ENCODE results near the gene GRIN1.

GRCh38 chr9:137172901-137173795 is 34.2 kb downstream of the GRIN1 start:
- TF ChIP-seq TARDBP (CRISPR knock-in tag; IDR thresholded peaks at IDR 0.05) = no peak
- no peak for TF ChIP-seq EP300 (IDR thresholded peaks at IDR 0.05; ENCODE audit: low read depth in 2 of 2, low read length in 2 of 2)
- TF ChIP-seq EP300 (CRISPR knock-in tag; IDR thresholded peaks at IDR 0.05; ENCODE audit: borderline replicate concordance) = no peak
- no peak for TF ChIP-seq NFIB (CRISPR knock-in tag; IDR thresholded peaks at IDR 0.05; ENCODE audit: borderline replicate concordance)
- TF ChIP-seq, protein P1, sequence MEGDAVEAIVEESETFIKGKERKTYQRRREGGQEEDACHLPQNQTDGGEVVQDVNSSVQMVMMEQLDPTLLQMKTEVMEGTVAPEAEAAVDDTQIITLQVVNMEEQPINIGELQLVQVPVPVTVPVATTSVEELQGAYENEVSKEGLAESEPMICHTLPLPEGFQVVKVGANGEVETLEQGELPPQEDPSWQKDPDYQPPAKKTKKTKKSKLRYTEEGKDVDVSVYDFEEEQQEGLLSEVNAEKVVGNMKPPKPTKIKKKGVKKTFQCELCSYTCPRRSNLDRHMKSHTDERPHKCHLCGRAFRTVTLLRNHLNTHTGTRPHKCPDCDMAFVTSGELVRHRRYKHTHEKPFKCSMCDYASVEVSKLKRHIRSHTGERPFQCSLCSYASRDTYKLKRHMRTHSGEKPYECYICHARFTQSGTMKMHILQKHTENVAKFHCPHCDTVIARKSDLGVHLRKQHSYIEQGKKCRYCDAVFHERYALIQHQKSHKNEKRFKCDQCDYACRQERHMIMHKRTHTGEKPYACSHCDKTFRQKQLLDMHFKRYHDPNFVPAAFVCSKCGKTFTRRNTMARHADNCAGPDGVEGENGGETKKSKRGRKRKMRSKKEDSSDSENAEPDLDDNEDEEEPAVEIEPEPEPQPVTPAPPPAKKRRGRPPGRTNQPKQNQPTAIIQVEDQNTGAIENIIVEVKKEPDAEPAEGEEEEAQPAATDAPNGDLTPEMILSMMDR (CRISPR knock-in tag; IDR thresholded peaks at IDR 0.05) = no peak
- no peak for TF ChIP-seq ATF2 (CRISPR knock-in tag; IDR thresholded peaks at IDR 0.05)
- TF ChIP-seq ZBTB10 (CRISPR knock-in tag; IDR thresholded peaks at IDR 0.05; ENCODE audit: borderline replicate concordance) = no peak
- TF ChIP-seq SIN3A (IDR thresholded peaks at IDR 0.05; ENCODE audit: borderline replicate concordance, low read depth, low read length) = no peak
- TF ChIP-seq, protein P2, sequence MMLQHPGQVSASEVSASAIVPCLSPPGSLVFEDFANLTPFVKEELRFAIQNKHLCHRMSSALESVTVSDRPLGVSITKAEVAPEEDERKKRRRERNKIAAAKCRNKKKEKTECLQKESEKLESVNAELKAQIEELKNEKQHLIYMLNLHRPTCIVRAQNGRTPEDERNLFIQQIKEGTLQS (CRISPR knock-in tag; IDR thresholded peaks at IDR 0.05) = no peak
- TF ChIP-seq FOXM1 (CRISPR knock-in tag; IDR thresholded peaks at IDR 0.05) = no peak
- TF ChIP-seq CHD4 (IDR thresholded peaks at IDR 0.05; ENCODE audit: borderline replicate concordance, low read length) = no peak
- no peak for TF ChIP-seq KDM5B (CRISPR knock-in tag; IDR thresholded peaks at IDR 0.05; ENCODE audit: borderline replicate concordance)
- no peak for TF ChIP-seq BCL6 (CRISPR knock-in tag; IDR thresholded peaks at IDR 0.05)

Data from HepG2 (cell line).